Hepatocyte (in vitro differentiated cells): ENCODE results near the gene TENM4.

Source experiments
- CTCF ChIP-seq: fragments of 200-600 bp; sonication (generic); IDR thresholded peaks from 2 replicates; pipeline ENCODE4 v1.5.1; 2016; ENCODE audit warnings: antibody characterized with exemption, mild to moderate bottlenecking; ENCODE audit not compliant: poor library complexity
- EZH2 ChIP-seq: fragments of 200-600 bp; sonication (generic); IDR thresholded peaks from 2 replicates; pipeline ENCODE4 v1.6.1; 2016; ENCODE audit warnings: antibody characterized with exemption, mild to moderate bottlenecking, borderline replicate concordance
- EZH2phosphoT487 ChIP-seq: fragments of 200-600 bp; sonication (generic); IDR thresholded peaks from one replicate; pipeline ENCODE4 v1.6.1; 2018; ENCODE audit warnings: antibody characterized with exemption, mild to moderate bottlenecking, low read depth, moderate library complexity; ENCODE audit not compliant: unreplicated experiment, severe bottlenecking

GRCh38 chr11:78981153-78981552 is 459.7 kb downstream of the TENM4 start:
- TF ChIP-seq CTCF = no peak
- no peak for TF ChIP-seq EZH2phosphoT487
- no peak for TF ChIP-seq EZH2
